Heart left ventricle (tissue), 16 donors: ENCODE measurements around the gene JCHAIN. TPM values are rescaled to one million over a fixed set of nuclear protein-coding genes. Genes with fewer than 3 reads are reported as not detected.

Source experiments
- ATAC-seq, 4 donors: fragments of 200-7000 bp; cut with Tn5 transposase; one replicate each; pipeline ENCODE4 v1.9.1; 2020 to 2022; ENCODE audit warnings: moderate library complexity in 4 of 4, mild to moderate bottlenecking in 3 of 4, moderate number of reproducible peaks in 1 of 4
- DNase-seq, 5 donors: peaks; one replicate each; pipeline ENCODE4 v3.0.0-alpha.2; 2020
- H3K27ac ChIP-seq, 12 donors: fragments of 200-600 bp; sonication (generic) in 4 of 12; one replicate each; pipeline versions ENCODE4 v1.5.0 to v1.8.0; 2016 to 2022; ENCODE audit warnings: mild to moderate bottlenecking in 2 of 12
- H3K27me3 ChIP-seq, 9 donors: fragments of 200-600 bp; sonication (generic) in 2 of 9; one replicate each; pipeline versions ENCODE4 v1.5.1 to v1.8.0; 2016 to 2022; ENCODE audit warnings: mild to moderate bottlenecking in 3 of 9
- H3K36me3 ChIP-seq, 9 donors: fragments of 200-600 bp; sonication (generic) in 2 of 9; one replicate each; pipeline versions ENCODE4 v1.5.0 to v1.8.0; 2018 to 2022; ENCODE audit warnings: mild to moderate bottlenecking in 2 of 9
- H3K4me1 ChIP-seq, 12 donors: fragments of 200-600 bp; sonication (generic) in 4 of 12; one replicate each; pipeline versions ENCODE4 v1.5.0 to v1.8.0; 2016 to 2022; ENCODE audit warnings: mild to moderate bottlenecking in 3 of 12
- H3K4me3 ChIP-seq, 12 donors: fragments of 200-600 bp; sonication (generic) in 4 of 12; one replicate each; pipeline versions ENCODE4 v1.5.0 to v1.8.0; 2017 to 2022; ENCODE audit warnings: mild to moderate bottlenecking in 9 of 12, moderate library complexity in 4 of 12
- H3K9me3 ChIP-seq, 12 donors: fragments of 200-600 bp; sonication (generic) in 4 of 12; one replicate each; pipeline versions ENCODE4 v1.5.0 to v1.8.0; 2016 to 2022; ENCODE audit warnings: mild to moderate bottlenecking in 1 of 12
- CTCF ChIP-seq, 12 donors: fragments of 200-600 bp; sonication (generic) in 4 of 12; IDR thresholded peaks; one replicate each; pipeline versions ENCODE4 v1.5.0 to v1.8.0; 2018 to 2022; ENCODE audit warnings: antibody characterized with exemption in 12 of 12, mild to moderate bottlenecking in 5 of 12
- POLR2A ChIP-seq, 2 donors: fragments of 450-650 bp; IDR thresholded peaks; one replicate each; pipeline ENCODE4 v1.6.1; 2017; ENCODE audit warnings: antibody characterized with exemption in 2 of 2, mild to moderate bottlenecking in 2 of 2, moderate library complexity in 2 of 2
- WGBS, 4 donors: extraction: QIAGEN DNeasy Blood & Tissue Kit in 2 of 4; methylation state at CpG; one replicate each; pipeline versions ENCODE4 v1.1.5 to v1.1.7; 2013 to 2018; 5-methylcytosine and 5-hydroxymethylcytosine counted together
- intact Hi-C, 10 donors: fragments of 100-400 bp; cut with DNase I; formaldehyde crosslinking; loops; one replicate each; pipeline versions ENCODE4 v1.11.1 to v1.14.2; 2022
- polyA plus RNA-seq, 2 donors: library from polyadenylated mRNA; stranded (reverse); fragments of 200-250 nt; gene quantifications; one replicate each; pipeline ENCODE4 v1.2.3, GENCODE V29; 2013
- total RNA-seq, 9 donors: library from RNA; depleted of rRNA in 2 of 9; stranded (reverse); fragments of >200 nt in 2 of 9; fragmentation: NEBNext Ultra II Directional in 3 of 9; extraction: Animal tissue kit (Norgen Biotek cat#: 25700) in 3 of 9; gene quantifications; one replicate each; pipeline versions ENCODE4 v1.1.0 to v1.2.4, GENCODE V29; 2016 to 2023
- donor health status: ischemic (EF 13 %, LVEDD 7.1; RV severe dilation, severe dysfunction).
- donor health status: healthy with polysubstance abuse.
- donor health status: DM: no; HTN: yes; CAD: no.
- donor health status: DM: no; HTN: no; CAD: no.
- donor health status: ischemic (EF 25% LVEDD 6.9; RV normal size, moderate dysfunction).
- donor health status: ischemic (EF 25% LVEDD 5.7; RV mildly dilated, moderate dysfunction).
- donor health status: healthy.
- donor health status: DM: yes; HTN: yes; CAD: no.
- donor health status: ischemic (EF 35%, LVEDD 5.7; RV mildly dilated, moderate dysfunction).
- donor health status: nonischemic (EF 11% LVEDD 7.7; RV severe dilation, severe dysfunction).
- donor health status: DM: yes; HTN: yes; CAD: no.
- donor health status: PGD.
- donor health status: ischemic (EF 29% LVEDD 5.4; RV normal size, mild dysfunction).
- donor health status: nonischemic (EF 23%, LVEDD 6.1; RV moderate dilation, normal function).

JCHAIN gene
- total and polyA plus RNA-seq, 11 donors = 0.19 to 40.0 (median 4.8) TPM; not detected in 2

DNA sequence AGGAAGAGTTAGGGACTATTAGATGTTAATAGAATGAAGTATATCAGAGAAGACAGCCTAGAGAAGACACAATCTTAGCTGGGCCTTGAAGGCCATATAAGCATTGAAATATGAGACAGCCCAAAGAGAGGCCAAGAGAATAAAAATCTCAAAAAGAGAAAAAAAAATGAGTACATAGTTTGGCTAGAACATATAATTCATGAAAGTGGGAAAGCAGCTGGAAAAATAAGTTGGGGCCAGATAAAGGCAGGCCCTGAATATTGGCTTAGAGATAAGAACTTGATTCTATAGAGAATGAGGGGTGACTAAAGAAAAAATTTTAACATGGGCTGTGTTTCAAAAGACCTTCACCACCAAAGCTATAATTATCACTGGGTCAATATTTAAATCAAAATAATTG, 14.6 kb upstream of the JCHAIN start:
- no peak for ATAC-seq

GRCh38 chr4:70678383-70678999, 12.2 kb upstream of the JCHAIN start:
- 84 to 90% (median 87%) methylated on average over 1 of the region's 1 CpG for WGBS, 4 donors
- H3K9me3 ChIP-seq = no peaks in the 10 kb centered on the region
- no peaks in the 10 kb centered on the region for H3K36me3 ChIP-seq
- TF ChIP-seq CTCF (IDR thresholded peaks at IDR 0.05) = no peak
- no peak for TF ChIP-seq POLR2A (IDR thresholded peaks at IDR 0.05)
- intact Hi-C loops = no loop called here
- DNase-seq (no peak), ATAC-seq (no peak)
- no peaks in the 10 kb centered on the region for H3K27me3 ChIP-seq
- H3K4me3 ChIP-seq = no peak overlapping the region
- no peaks in the 10 kb centered on the region for H3K4me1 ChIP-seq
- no peak overlapping the region for H3K27ac ChIP-seq

More for the DNA sequence above, 14.6 kb upstream of the JCHAIN start:
- H3K27me3 ChIP-seq = no peaks in the 10 kb centered on the region
- no peak overlapping the region for H3K27ac ChIP-seq
- DNase-seq = no peak
- intact Hi-C loops = no loop called here
- H3K9me3 ChIP-seq = no peaks in the 10 kb centered on the region
- H3K4me1 ChIP-seq = no peaks in the 10 kb centered on the region
- no peaks in the 10 kb centered on the region for H3K36me3 ChIP-seq
- TF ChIP-seq CTCF (IDR thresholded peaks at IDR 0.05) (no peak), POLR2A (IDR thresholded peaks at IDR 0.05) (no peak)
- H3K4me3 ChIP-seq = no peak overlapping the region

DNA sequence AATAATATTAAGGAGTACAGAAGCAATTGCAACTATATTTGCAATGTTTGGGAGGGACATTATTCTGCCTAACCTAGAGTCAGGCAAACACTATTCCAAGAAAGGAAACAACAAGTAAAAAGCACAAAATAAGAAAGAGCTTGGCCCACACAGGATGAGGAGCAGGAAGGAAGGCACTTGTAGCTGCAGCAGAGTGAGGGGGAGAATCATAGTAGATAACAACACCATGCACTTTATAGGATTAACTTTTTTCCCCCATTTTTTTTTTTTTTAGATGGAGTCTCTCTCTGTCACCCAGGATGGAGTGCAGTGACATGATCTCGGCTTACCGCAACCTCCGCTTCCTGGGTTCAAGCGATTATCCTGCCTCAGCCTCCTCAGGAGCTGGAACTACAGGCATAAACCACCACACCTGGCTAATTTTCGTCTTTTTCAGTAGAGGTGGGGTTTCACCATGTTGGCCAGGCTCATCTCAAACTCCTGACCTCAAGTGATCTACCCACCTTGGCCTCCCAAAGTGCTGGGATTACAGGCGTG, 10.3 kb upstream of the JCHAIN start:
- Histone ChIP-seq H3K36me3 (no peaks in the 10 kb centered on the region), H3K4me1 (no peaks in the 10 kb centered on the region), H3K4me3 (no peak overlapping the region), H3K27ac (no peak overlapping the region), H3K9me3 (no peaks in the 10 kb centered on the region), H3K27me3 (no peaks in the 10 kb centered on the region)
- intact Hi-C loops = no loop called here
- ATAC-seq (no peak), DNase-seq (no peak)
- TF ChIP-seq CTCF (IDR thresholded peaks at IDR 0.05) (no peak), POLR2A (IDR thresholded peaks at IDR 0.05) (no peak)
- WGBS, 4 donors = 88 to 96% (median 90%) methylated on average over 6 of the region's 6 CpGs

GRCh38 chr4:70674731-70675130, 8.4 kb upstream of the JCHAIN start:
- no peak overlapping the region for H3K4me3 ChIP-seq
- H3K9me3 ChIP-seq = no peaks in the 10 kb centered on the region
- TF ChIP-seq CTCF (IDR thresholded peaks at IDR 0.05) (no peak), POLR2A (IDR thresholded peaks at IDR 0.05) (no peak)
- H3K36me3 ChIP-seq = no peaks in the 10 kb centered on the region
- 27 to 32% (median 28%) methylated on average over 1 of the region's 1 CpG for WGBS, 4 donors
- DNase-seq = no peak
- intact Hi-C loops = no loop called here
- H3K27ac ChIP-seq = no peak overlapping the region
- no peaks in the 10 kb centered on the region for H3K4me1 ChIP-seq
- ATAC-seq = no peak
- no peaks in the 10 kb centered on the region for H3K27me3 ChIP-seq
